KMS-11 (cell line): ENCODE measurements around the gene PLEKHA8.

Experiments used
- H2AFZ ChIP-seq: fragments of 200-600 bp; sonication (generic); 2 replicates; pipeline ENCODE4 v1.6.1; 2016; ENCODE audit warnings: antibody characterized with exemption, mixed run types, low read depth
- H3K27ac ChIP-seq: fragments of 200-600 bp; sonication (generic); 2 replicates; pipeline ENCODE4 v1.6.1; 2016; ENCODE audit warnings: mild to moderate bottlenecking, mixed run types
- H3K27me3 ChIP-seq: fragments of 200-600 bp; sonication (generic); 2 replicates; pipeline ENCODE4 v1.6.1; 2017; ENCODE audit warnings: mild to moderate bottlenecking, low read depth, mixed run types, moderate library complexity; ENCODE audit not compliant: insufficient read depth
- H3K36me3 ChIP-seq: fragments of 200-600 bp; sonication (generic); 2 replicates; pipeline ENCODE4 v1.6.1; 2017; ENCODE audit warnings: mild to moderate bottlenecking, mixed run types; ENCODE audit not compliant: insufficient read depth
- H3K4me1 ChIP-seq: fragments of 200-600 bp; sonication (generic); 2 replicates; pipeline ENCODE4 v1.6.1; 2016; ENCODE audit warnings: mild to moderate bottlenecking, low read depth, mixed run types; ENCODE audit not compliant: poor library complexity, severe bottlenecking
- H3K4me2 ChIP-seq: fragments of 200-600 bp; sonication (generic); 2 replicates; pipeline ENCODE4 v1.7.0; 2016; ENCODE audit warnings: mild to moderate bottlenecking, mixed run types
- H3K4me3 ChIP-seq: fragments of 200-600 bp; sonication (generic); IDR thresholded peaks from 2 replicates; pipeline ENCODE4 v1.6.1; 2017; ENCODE audit warnings: low read depth, low read length, mixed read lengths; ENCODE audit not compliant: insufficient read depth
- H3K79me2 ChIP-seq: fragments of 200-600 bp; sonication (generic); 2 replicates; pipeline ENCODE4 v1.6.1; 2016; ENCODE audit warnings: low read depth, mixed run types; ENCODE audit not compliant: insufficient read depth
- H3K9ac ChIP-seq: fragments of 200-600 bp; sonication (generic); 2 replicates; pipeline ENCODE4 v1.6.1; 2016; ENCODE audit warnings: mild to moderate bottlenecking, mixed run types
- H4K20me1 ChIP-seq: fragments of 200-600 bp; sonication (generic); 2 replicates; pipeline ENCODE4 v1.6.1; 2016; ENCODE audit warnings: mild to moderate bottlenecking, mixed run types; ENCODE audit not compliant: insufficient read depth
- CTCF ChIP-seq: fragments of 200-600 bp; sonication (generic); conservative IDR thresholded peaks from 2 replicates; pipeline ENCODE4 v1.6.1; 2017; ENCODE audit warnings: low read depth, mild to moderate bottlenecking, antibody characterized with exemption, low read length, moderate library complexity, mixed read lengths

PLEKHA8 gene

GRCh38 chr7:30069096-30069867, 41.1 kb downstream of the PLEKHA8 start:
- no peaks in the 10 kb centered on the region for H3K79me2 ChIP-seq
- H3K27ac ChIP-seq: no peak overlapping the region
- no peaks in the 10 kb centered on the region for H3K27me3 ChIP-seq
- H3K4me3 ChIP-seq: no peak overlapping the region
- H3K4me2 ChIP-seq: no peak overlapping the region
- H3K9ac ChIP-seq: no peak overlapping the region
- H4K20me1 ChIP-seq: no peaks in the 10 kb centered on the region
- H2AFZ ChIP-seq: no peak overlapping the region
- no peaks in the 10 kb centered on the region for H3K36me3 ChIP-seq
- no peak for TF ChIP-seq CTCF
- H3K4me1 ChIP-seq: no peaks in the 10 kb centered on the region

- no peak overlapping the region for H3K9ac ChIP-seq
- H4K20me1 ChIP-seq: no peaks in the 10 kb centered on the region
- H3K27me3 ChIP-seq: no peaks in the 10 kb centered on the region
- no peaks in the 10 kb centered on the region for H3K79me2 ChIP-seq
- no peaks in the 10 kb centered on the region for H3K4me1 ChIP-seq
- no peak overlapping the region for H3K4me2 ChIP-seq
- H3K36me3 ChIP-seq: no peaks in the 10 kb centered on the region
- TF ChIP-seq CTCF: no peak
- no peak overlapping the region for H2AFZ ChIP-seq
- H3K4me3 ChIP-seq: no peak overlapping the region
- H3K27ac ChIP-seq: no peak overlapping the region
These were observed 41.8 kb downstream of the PLEKHA8 start for GRCh38 chr7:30070052-30070451.

GRCh38 chr7:30072735-30073134, 44.5 kb downstream of the PLEKHA8 start:
- H3K27me3 ChIP-seq: no peaks in the 10 kb centered on the region
- H3K36me3 ChIP-seq: no peaks in the 10 kb centered on the region
- no peaks in the 10 kb centered on the region for H4K20me1 ChIP-seq
- TF ChIP-seq CTCF: no peak
- H3K27ac ChIP-seq: no peak overlapping the region
- no peak overlapping the region for H3K4me3 ChIP-seq
- no peak overlapping the region for H3K9ac ChIP-seq
- no peak overlapping the region for H3K4me2 ChIP-seq
- H2AFZ ChIP-seq: no peak overlapping the region
- no peaks in the 10 kb centered on the region for H3K79me2 ChIP-seq
- no peaks in the 10 kb centered on the region for H3K4me1 ChIP-seq

- no peak overlapping the region for H3K4me3 ChIP-seq
- peak; percentile 62 for TF ChIP-seq CTCF
- H3K79me2 ChIP-seq: no peaks in the 10 kb centered on the region
- H3K27me3 ChIP-seq: no peaks in the 10 kb centered on the region
- H3K4me1 ChIP-seq: peaks cover 8% of the 10 kb centered on the region
- H2AFZ ChIP-seq: no peak overlapping the region
- no peak overlapping the region for H3K9ac ChIP-seq
- H3K36me3 ChIP-seq: no peaks in the 10 kb centered on the region
- H3K27ac ChIP-seq: no peak overlapping the region
- no peaks in the 10 kb centered on the region for H4K20me1 ChIP-seq
- no peak overlapping the region for H3K4me2 ChIP-seq
These were observed 46.3 kb downstream of the PLEKHA8 start for GRCh38 chr7:30074422-30075030.
